ENCODE results near the gene DNAJC19.

GRCh38 chr3:180947761-180948390 lies 41.7 kb downstream of the DNAJC19 start:
- TF ChIP-seq, protein P1, sequence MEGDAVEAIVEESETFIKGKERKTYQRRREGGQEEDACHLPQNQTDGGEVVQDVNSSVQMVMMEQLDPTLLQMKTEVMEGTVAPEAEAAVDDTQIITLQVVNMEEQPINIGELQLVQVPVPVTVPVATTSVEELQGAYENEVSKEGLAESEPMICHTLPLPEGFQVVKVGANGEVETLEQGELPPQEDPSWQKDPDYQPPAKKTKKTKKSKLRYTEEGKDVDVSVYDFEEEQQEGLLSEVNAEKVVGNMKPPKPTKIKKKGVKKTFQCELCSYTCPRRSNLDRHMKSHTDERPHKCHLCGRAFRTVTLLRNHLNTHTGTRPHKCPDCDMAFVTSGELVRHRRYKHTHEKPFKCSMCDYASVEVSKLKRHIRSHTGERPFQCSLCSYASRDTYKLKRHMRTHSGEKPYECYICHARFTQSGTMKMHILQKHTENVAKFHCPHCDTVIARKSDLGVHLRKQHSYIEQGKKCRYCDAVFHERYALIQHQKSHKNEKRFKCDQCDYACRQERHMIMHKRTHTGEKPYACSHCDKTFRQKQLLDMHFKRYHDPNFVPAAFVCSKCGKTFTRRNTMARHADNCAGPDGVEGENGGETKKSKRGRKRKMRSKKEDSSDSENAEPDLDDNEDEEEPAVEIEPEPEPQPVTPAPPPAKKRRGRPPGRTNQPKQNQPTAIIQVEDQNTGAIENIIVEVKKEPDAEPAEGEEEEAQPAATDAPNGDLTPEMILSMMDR (IDR thresholded peaks at IDR 0.05; ENCODE audit: borderline replicate concordance, extremely low read depth, low read length, poor library complexity, severe bottlenecking): no peak
- no peak for TF ChIP-seq EZH2 (IDR thresholded peaks at IDR 0.05; ENCODE audit: borderline replicate concordance, low read depth, low read length, severe bottlenecking)

All from DND-41 (cell line).